Activated T-cell treated with anti-CD3 and anti-CD28 coated beads for 4 hours (primary cell): ENCODE measurements around the gene MBTPS1.

Source experiments
- DNase-seq: peaks from one replicate; pipeline ENCODE4 v3.0.0-alpha.2; 2020

MBTPS1 gene

DNA sequence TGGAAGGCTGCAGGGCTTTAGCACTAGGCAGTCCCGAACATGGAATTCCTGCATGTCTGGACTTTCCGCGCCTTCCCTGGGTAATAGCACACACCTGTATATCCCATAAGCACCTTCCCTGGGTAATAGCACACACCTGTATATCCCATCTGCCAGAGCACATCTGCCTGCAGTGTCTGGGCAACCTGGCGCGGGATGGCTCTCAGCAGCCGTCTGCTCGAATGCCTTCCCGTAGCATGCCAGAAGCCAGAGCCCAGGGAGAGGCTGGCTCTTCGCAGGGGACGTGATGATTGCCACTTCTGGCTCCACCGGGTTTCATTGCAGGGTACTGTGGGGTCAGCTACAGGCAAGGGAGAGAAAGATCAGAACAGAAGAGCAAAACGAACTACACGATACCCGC is 21.3 kb downstream of the MBTPS1 start:
- DNase-seq: no peak

- DNase-seq: no peak
Measured at GRCh38 chr16:84093879-84094270, 22.9 kb downstream of the MBTPS1 start.

GRCh38 chr16:84093120-84093878 is 23.4 kb downstream of the MBTPS1 start:
- DNase-seq: no peak

DNA sequence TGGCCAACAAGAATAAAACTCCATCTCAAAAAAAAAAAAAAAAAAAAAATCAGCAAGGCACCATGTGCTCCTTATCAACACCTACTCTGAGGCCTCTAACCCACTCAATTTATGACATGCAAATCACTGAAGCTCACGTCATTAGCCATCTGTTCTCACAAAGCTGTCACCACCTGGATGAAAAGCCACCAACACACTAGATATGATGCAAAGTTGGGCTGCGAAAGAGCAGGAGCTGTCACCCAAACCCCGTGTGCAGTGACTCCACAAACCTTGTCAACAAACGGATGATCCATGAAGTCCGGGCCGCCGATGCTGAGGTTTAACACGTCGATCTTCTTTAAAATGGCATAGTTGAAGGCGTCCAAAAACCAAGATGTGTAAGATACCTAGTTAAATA is 25.3 kb downstream of the MBTPS1 start:
- no peak for DNase-seq

DNA sequence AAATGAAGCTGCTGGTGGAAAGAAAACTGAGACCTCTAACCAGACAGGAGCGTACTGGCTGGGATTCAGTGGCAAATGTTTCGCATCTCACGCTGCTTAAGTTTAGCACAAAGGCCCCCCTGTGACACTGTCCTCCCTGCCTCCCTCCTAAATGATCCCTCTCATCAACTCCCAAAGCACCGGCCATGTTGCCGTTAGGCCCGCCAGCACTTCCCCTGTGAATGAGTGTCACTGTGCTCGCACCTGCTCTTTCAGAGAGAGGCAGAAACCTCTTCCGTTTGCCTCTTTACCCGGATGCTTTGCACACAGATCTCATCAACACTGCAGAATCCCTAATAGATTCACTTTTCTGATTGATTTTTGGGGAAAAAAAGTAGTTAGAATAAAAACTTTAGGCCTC is 26.5 kb downstream of the MBTPS1 start:
- DNase-seq: no peak

GRCh38 chr16:84088695-84089395 is 27.9 kb downstream of the MBTPS1 start:
- DNase-seq: peak; percentile 10

GRCh38 chr16:84087466-84088151 is 29.1 kb downstream of the MBTPS1 start:
- DNase-seq: no peak

- DNase-seq: no peak
Measured at GRCh38 chr16:84087001-84087400, 29.7 kb downstream of the MBTPS1 start.

GRCh38 chr16:84086341-84086740 is 30.4 kb downstream of the MBTPS1 start:
- DNase-seq: no peak

DNA sequence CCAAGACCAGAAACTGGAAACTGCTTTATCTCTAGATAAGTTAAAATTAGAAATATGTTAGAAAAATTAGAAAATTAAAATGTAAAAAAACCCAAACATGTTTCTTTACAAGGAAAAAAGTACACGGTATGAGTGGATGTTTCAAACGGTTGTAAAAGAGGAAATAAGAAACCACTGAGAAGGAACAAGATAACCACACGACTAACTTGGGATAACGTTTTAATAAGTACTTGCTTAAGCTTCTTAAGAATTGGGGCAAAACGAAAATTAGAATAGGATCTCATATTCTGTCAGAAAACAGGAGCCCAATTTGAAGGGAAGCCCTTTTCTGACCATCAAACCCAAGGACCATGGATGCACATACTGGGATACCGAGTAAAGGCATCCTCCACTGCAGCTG is 31.0 kb downstream of the MBTPS1 start:
- no peak for DNase-seq

DNA sequence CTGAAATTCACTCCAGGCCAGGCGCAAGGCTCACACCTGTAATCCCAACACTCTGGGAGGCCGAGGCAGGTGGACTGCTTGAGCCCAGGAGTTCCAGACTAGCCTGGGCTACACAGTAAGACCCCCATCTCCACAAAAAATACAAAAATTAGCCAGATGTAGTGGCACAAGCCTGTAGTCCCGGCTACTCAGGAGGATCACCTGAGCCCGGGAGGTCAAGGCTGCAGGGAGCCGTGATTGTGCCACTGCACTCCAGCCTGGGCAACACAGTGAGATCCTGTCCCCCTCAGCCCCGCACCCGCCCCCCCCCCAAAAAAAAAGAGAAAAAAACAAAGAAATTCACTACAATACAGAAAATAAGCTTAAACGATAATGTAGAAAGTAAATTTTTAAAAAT is 31.5 kb downstream of the MBTPS1 start:
- DNase-seq: no peak

GRCh38 chr16:84084570-84085270 is 32.0 kb downstream of the MBTPS1 start:
- DNase-seq: peak; percentile 49

DNA sequence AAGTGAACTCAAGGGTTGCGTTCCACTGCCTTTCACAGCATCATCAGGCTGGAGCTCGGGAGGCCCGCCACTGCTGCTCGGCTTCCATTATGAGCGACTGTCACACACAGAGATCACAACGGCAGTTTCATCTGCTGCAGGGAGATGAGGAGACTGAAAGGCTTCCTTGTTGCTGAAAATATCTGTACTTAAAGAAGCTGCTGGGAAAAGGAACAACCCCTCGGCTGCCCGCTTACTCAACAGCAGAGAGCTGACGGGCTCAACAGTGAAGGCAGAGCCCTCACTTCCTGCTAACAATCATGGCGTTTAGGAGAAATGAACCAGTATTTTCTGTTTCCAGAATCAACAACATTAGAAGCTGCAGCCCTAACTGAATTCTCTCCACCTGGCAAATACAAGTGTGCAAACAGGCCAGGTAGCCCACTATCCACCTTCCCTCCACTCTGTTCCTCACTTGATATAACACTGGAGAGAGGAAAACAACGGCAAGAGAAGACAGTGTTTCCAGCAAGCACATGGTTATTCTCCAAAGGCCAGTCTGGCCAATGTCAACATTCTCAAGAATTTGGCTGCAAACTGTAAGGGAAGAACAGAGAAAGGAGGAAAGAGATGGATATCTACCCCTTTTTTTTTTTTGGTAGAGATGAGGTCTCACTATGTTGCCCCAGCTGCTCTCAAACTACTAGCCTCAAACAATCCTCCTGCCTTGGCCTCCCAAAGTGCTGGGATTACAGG is 33.7 kb downstream of the MBTPS1 start:
- no peak for DNase-seq

DNA sequence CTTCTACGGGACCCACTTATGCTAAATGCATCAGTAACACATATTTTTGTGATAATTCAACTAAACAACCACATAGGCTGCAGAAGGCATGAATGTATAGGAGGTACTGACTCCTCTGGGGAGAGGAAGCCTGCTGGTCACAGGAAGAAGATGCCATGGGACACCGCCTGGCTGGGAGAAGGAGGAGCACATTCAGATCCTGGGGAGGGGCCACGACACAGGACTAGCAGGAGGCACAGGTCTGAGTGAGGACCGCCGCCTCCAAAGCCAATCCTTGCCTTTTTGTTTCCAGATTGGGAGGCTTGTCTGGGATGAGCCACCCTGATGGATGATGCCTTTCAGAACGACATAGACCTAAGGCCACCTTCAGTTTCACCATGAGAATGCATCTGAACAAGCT is 34.6 kb downstream of the MBTPS1 start:
- no peak for DNase-seq

- no peak for DNase-seq
Measured at GRCh38 chr16:84081446-84081989, 35.2 kb downstream of the MBTPS1 start.

DNA sequence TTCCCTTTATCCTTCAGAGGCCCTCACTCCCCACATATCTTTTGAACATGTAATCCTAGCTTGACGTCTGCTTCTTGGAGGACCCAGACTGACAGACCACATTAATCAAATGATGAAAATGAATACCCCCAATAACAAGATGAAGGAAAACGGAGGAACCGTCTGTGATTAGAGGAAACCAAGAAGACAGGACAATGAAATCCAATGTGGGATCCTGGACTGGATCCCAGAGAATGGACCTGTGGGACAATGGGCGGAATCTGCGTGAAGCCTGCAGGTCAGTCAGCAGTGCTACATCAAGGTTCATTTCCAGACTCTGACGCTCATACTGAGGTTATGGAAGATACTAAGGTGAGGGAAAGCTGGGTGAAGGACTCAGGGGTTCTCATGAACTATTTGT is 35.9 kb downstream of the MBTPS1 start:
- no peak for DNase-seq

GRCh38 chr16:84080378-84080777 is 36.4 kb downstream of the MBTPS1 start:
- no peak for DNase-seq

GRCh38 chr16:84079664-84080063 is 37.1 kb downstream of the MBTPS1 start:
- no peak for DNase-seq

DNA sequence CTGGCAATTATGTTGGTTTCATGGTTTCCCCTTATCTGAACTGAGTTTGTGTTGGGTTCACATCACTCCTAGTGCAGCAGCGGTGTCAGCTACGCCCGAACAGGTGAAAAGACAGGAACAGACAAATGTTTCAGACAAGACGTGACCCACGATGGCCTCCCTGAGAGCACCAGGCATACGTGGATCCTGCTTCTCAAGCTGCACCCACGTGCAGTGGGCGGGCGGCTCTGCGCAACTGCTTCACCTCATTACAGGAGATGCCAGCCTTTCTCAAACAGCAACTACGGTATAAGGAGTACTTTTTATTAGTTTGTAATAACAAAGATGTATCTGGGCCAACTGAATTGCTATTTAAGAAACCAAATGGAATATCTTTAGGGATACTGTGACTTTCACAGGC is 41.4 kb downstream of the MBTPS1 start:
- no peak for DNase-seq

DNA sequence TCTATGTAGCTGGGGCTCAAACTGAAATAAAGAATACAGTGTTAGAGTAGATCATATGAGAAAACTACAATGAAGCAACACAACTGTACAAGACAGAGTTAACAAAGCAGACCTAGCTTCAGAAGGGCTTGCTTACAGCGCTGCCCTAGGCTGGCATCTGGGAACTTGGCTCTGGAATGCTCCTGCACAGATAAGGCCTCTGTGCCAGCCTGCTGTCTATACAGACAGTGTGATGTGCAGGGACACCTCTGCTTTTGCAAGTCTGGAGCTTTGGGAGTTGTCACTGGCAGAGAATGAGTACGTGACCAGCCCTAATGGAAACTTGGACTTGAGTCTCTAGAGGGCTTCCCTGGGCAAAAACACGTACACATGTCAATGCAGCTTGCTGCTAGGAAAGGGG is 42.0 kb downstream of the MBTPS1 start:
- no peak for DNase-seq

DNA sequence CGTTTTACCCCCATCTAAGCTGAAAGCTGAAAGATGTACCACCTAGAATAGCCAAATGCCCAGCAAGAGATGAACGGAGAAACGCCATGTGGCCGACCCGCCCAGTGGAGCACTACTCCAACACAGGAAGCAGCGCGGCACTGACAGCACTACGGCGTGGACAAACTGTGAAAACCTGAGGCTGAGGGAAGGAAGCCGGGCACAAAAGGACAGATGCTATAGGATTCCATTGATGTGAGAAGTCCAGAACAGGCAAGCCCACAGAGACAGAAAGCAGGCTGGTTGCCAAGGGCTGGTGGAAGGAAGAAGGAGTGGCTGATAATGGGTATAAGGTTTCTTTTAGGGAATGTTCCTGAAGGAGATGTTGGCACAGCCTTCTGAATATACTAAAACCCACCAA is 44.7 kb downstream of the MBTPS1 start:
- no peak for DNase-seq

DNA sequence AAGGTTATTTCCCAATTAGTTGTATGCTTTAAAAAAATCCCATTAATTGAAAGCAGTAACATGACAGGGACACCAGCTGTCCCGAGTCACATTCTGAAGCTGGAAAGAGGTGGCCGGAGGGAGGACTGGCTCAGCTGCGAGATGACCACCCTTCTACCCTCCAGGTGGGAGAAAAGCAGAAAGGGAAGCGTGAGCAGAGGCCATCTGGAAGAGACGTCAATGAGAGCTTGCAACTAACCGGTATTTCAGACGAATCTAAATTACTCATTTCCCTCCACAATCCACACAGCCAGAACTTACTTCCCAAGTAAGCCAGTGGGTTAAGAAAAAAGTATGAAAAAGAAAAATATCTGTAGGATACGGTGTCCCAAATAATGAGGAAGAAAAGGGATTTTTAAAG is 45.6 kb downstream of the MBTPS1 start:
- no peak for DNase-seq
